DOHH2 (cell line): ENCODE measurements around the gene TMEM221.

Experiments used
- H3F3A ChIP-seq: fragments of 200-600 bp; sonication (generic), shearing (Covaris generic); 2 replicates; pipeline ENCODE4 v1.6.0; 2016; ENCODE audit warnings: antibody characterized with exemption, mild to moderate bottlenecking; ENCODE audit not compliant: control insufficient read depth, insufficient read depth
- H3K27ac ChIP-seq: fragments of 200-600 bp; sonication (generic); 2 replicates; pipeline ENCODE4 v1.5.1; 2014; ENCODE audit warnings: low read depth, mild to moderate bottlenecking, low read length, moderate library complexity
- H3K27me3 ChIP-seq: fragments of 200-600 bp; sonication (generic); 2 replicates; pipeline ENCODE4 v1.6.1; 2014; ENCODE audit warnings: mild to moderate bottlenecking, low read length, mixed read lengths; ENCODE audit not compliant: control insufficient read depth
- H3K36me3 ChIP-seq: fragments of 200-600 bp; sonication (generic); 2 replicates; pipeline ENCODE4 v1.6.1; 2014; ENCODE audit warnings: mild to moderate bottlenecking, low read length, moderate library complexity, mixed read lengths; ENCODE audit not compliant: control insufficient read depth
- H3K4me1 ChIP-seq: fragments of 200-600 bp; sonication (generic); 2 replicates; pipeline ENCODE4 v1.6.1; 2014; ENCODE audit warnings: mild to moderate bottlenecking, low read length, mixed read lengths; ENCODE audit not compliant: control insufficient read depth
- H3K4me2 ChIP-seq: fragments of 200-600 bp; sonication (generic); 2 replicates; pipeline ENCODE4 v1.6.0; 2014; ENCODE audit warnings: mild to moderate bottlenecking, low read length, moderate library complexity
- H3K4me3 ChIP-seq: fragments of 200-600 bp; sonication (generic); 2 replicates; pipeline ENCODE4 v1.5.1; 2014; ENCODE audit warnings: mild to moderate bottlenecking, low read length, mixed read lengths
- H3K79me2 ChIP-seq: fragments of 200-600 bp; sonication (generic); 2 replicates; pipeline ENCODE4 v1.6.1; 2014; ENCODE audit warnings: mild to moderate bottlenecking, low read length, mixed read lengths; ENCODE audit not compliant: control insufficient read depth
- H3K9me2 ChIP-seq: fragments of 200-600 bp; sonication (generic); replicated peaks from 2 replicates; pipeline ENCODE4 v1.6.1; 2014; ENCODE audit warnings: mild to moderate bottlenecking, low read length, mixed read lengths; ENCODE audit not compliant: control insufficient read depth
- H3K9me3 ChIP-seq: fragments of 200-600 bp; sonication (generic); 2 replicates; pipeline ENCODE4 v1.6.1; 2014; ENCODE audit warnings: antibody characterized with exemption, low read length, mixed read lengths; ENCODE audit not compliant: control insufficient read depth, insufficient read depth
- H4K20me1 ChIP-seq: fragments of 200-600 bp; sonication (generic); 2 replicates; pipeline ENCODE4 v1.6.0; 2014; ENCODE audit warnings: low read depth, mild to moderate bottlenecking, antibody characterized with exemption, low read length, moderate library complexity; ENCODE audit not compliant: control insufficient read depth, insufficient read depth
- CTCF ChIP-seq: fragments of 200-600 bp; sonication (generic); IDR thresholded peaks from one replicate; pipeline ENCODE4 v1.5.1; 2014; ENCODE audit warnings: antibody characterized with exemption, mild to moderate bottlenecking, low read depth, low read length; ENCODE audit not compliant: poor library complexity, severe bottlenecking
- EZH2phosphoT487 ChIP-seq: fragments of 200-600 bp; sonication (generic); IDR thresholded peaks from 2 replicates; pipeline ENCODE4 v1.6.1; 2017; ENCODE audit warnings: borderline replicate concordance, mild to moderate bottlenecking, antibody characterized with exemption, low read length, moderate library complexity, mixed read lengths

TMEM221 gene

GRCh38 chr19:17436094-17436873 lies 12.2 kb downstream of the TMEM221 start:
- no peak for TF ChIP-seq CTCF
- TF ChIP-seq EZH2phosphoT487: no peak
- Histone ChIP-seq H3K4me1 (no peaks in the 10 kb centered on the region), H3K79me2 (no peaks in the 10 kb centered on the region), H3F3A (no peaks in the 10 kb centered on the region), H3K27ac (no peak overlapping the region), H3K27me3 (no peaks in the 10 kb centered on the region), H4K20me1 (no peaks in the 10 kb centered on the region), H3K4me2 (no peak overlapping the region), H3K36me3 (no peaks in the 10 kb centered on the region), H3K9me2 (no peaks in the 10 kb centered on the region), H3K4me3 (no peak overlapping the region), H3K9me3 (peaks cover 1% of the 10 kb centered on the region; the same call in 1 of the 2 replicates)

DNA sequence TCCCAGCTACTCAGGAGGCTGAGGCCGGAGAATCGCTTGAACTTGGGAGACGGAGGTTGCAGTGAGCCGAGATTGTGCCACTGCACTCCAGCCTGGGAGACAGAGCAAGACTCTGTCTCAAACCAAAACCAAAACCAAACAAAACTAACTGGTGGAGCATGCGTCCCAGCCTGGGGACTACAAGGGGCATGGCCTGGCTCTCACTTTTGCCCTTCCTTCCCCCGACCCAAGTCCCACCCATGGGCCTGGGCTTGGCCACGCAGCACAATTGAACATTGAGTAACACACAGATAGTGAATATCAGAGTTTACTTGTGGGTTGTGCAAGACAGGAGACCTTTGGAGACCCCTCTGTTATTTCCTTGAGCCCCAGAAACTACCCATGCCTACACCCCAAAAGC lies 13.2 kb downstream of the TMEM221 start:
- Histone ChIP-seq H3F3A (no peaks in the 10 kb centered on the region), H4K20me1 (no peaks in the 10 kb centered on the region), H3K9me3 (no peaks in the 10 kb centered on the region), H3K4me3 (no peak overlapping the region), H3K36me3 (no peaks in the 10 kb centered on the region), H3K4me2 (no peak overlapping the region), H3K4me1 (no peaks in the 10 kb centered on the region), H3K27me3 (no peaks in the 10 kb centered on the region), H3K27ac (no peak overlapping the region), H3K79me2 (no peaks in the 10 kb centered on the region), H3K9me2 (no peaks in the 10 kb centered on the region)
- TF ChIP-seq EZH2phosphoT487 (no peak), CTCF (no peak)

DNA sequence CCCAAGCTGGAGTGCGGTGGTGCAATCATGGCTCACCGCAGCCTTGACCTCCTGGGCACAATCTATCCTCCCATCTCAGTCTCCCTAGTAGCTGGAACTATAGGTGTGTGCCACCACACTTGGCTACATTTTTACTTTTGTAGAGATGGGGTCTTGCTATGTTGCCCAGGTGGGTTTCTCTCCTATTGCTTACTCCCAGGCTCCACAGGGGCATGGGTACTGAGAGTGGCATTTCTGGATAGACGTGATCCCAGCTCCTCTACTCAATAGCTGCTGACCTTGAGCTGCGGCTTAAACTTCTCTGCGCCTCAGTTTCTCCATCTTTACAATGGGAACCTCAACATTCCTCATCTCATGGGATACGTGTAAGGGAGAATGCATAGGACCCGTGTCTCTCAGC lies 17.1 kb downstream of the TMEM221 start:
- Histone ChIP-seq H3K36me3 (no peaks in the 10 kb centered on the region), H3K27me3 (no peaks in the 10 kb centered on the region), H3K9me3 (no peaks in the 10 kb centered on the region), H3K27ac (no peak overlapping the region), H3F3A (no peaks in the 10 kb centered on the region), H3K9me2 (no peaks in the 10 kb centered on the region), H3K4me3 (no peak overlapping the region), H3K79me2 (no peaks in the 10 kb centered on the region), H3K4me1 (0 out of 2 replicates have a peak, but pooled peaks cover 2% of the 10 kb centered on the region), H4K20me1 (no peaks in the 10 kb centered on the region), H3K4me2 (no peak overlapping the region)
- no peak for TF ChIP-seq CTCF
- no peak for TF ChIP-seq EZH2phosphoT487
